HG02852 (cell line): ENCODE results near the gene VPS72.
A peak's percentile ranks its signal among the peaks of the same experiment; 100 is the strongest.

ENCODE experiments used
- ATAC-seq: cut with Tn5 transposase; IDR thresholded peaks from one replicate; pipeline ENCODE4 v1.9.1; 2021; ENCODE audit warnings: mild to moderate bottlenecking, moderate library complexity; ENCODE audit not compliant: unreplicated experiment

The VPS72 gene

DNA sequence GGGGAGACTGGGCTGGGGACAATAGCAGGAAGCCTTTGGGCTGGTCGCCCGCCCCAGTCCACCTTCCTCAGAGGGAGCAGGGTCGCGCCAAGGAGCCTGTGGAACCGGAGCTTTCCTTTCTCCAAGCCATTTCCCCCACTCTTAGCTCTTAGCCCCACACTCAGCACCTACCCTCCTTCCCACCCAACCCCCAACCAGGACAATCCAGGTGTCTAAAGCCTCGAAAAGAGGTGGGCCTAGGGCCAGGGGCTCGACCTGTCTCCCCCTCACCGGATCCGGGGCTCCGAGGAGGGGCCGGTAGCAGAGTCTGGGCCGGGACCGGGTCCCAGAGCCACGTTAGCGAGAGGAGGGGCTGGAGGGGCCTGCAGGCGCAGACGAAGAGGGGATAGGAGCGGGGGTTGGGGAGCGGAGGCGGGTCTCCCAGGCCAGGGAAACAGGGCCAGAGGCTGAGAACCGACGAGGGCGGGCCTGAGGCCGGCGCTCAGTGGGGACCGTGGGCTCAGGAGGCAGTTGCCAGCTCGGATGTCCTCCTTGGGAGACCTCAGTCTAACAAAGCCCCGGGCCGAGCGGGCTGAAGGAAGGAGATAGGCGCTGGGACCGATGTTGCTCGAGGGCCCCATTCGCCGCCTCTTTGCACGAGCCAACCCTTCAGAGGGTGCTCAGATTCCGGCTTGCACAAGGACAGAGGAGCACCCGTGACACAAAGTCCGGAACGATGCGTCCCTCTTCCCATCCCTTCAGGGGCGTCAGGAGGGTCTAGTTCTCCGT is 44.5 kb downstream of the VPS72 start:
- ATAC-seq: no peak

GRCh38 chr1:151144474-151145303 is 45.3 kb downstream of the VPS72 start:
- ATAC-seq: no peak

- no peak for ATAC-seq
These were observed 46.0 kb downstream of the VPS72 start for GRCh38 chr1:151143986-151144385.

- ATAC-seq: no peak
These were observed 47.0 kb downstream of the VPS72 start for GRCh38 chr1:151143057-151143435.

GRCh38 chr1:151142411-151143056 is 47.5 kb downstream of the VPS72 start:
- ATAC-seq: no peak

- ATAC-seq: no peak
These were observed 52.2 kb downstream of the VPS72 start for GRCh38 chr1:151137789-151138188.

GRCh38 chr1:151135433-151136385 is 54.3 kb downstream of the VPS72 start:
- ATAC-seq: no peak

DNA sequence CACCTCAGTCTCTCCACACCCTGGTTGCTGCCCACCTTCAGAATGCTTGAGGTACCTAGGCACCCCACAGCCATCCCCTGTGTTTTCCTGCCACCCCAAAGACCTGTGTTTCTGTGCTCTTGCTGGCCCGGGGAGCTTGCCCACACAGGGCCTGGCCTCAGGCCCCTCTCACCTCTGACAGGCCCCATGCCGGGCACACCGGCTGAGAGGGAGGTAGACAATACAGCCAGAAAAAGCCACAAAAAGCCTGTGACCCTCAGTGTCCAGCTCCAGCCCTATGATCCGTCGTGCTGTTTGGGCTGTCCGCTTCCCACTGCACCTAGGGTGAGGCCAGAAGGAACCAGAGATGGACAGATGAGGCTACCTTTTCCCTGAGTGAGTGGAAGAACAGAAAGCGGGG is 55.0 kb downstream of the VPS72 start:
- ATAC-seq: no peak

GRCh38 chr1:151134396-151134795 is 55.6 kb downstream of the VPS72 start:
- no peak for ATAC-seq

GRCh38 chr1:151133018-151133806 is 56.8 kb downstream of the VPS72 start:
- no peak for ATAC-seq

DNA sequence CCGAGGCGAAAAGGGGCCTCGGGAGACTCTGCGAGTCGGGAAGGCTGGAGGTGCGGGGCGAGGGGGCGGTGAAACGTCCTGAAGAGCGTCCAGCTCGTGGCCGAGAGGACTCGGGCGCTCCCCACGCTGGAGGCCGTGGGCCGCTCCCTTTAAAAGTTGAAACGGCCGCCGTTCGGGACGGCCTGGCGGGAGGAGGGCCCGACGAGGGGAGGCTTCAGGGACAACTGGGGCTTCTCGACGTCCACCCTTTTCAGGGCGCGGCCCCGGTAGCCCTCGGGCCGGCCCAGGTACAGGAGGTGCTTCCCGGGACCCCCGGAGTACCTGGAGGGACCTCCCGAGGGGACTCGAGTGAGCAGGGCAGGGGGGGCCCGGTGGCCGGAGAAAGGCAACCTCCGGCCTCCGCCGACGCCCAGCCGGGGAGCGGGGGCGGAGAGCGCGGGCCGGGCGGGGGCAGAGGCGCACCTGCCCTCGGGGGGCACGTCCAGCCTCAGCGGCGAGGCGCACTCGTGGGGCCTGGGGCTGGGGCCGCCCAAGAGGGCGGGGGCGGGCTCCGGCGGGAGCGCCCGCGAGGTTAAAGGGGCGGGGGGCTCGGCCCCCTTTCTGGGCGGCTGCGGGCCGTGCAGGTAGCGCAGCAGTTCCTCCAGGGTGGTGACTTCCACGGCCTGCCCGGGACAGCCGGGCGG is 57.5 kb downstream of the VPS72 start:
- no peak for ATAC-seq

DNA sequence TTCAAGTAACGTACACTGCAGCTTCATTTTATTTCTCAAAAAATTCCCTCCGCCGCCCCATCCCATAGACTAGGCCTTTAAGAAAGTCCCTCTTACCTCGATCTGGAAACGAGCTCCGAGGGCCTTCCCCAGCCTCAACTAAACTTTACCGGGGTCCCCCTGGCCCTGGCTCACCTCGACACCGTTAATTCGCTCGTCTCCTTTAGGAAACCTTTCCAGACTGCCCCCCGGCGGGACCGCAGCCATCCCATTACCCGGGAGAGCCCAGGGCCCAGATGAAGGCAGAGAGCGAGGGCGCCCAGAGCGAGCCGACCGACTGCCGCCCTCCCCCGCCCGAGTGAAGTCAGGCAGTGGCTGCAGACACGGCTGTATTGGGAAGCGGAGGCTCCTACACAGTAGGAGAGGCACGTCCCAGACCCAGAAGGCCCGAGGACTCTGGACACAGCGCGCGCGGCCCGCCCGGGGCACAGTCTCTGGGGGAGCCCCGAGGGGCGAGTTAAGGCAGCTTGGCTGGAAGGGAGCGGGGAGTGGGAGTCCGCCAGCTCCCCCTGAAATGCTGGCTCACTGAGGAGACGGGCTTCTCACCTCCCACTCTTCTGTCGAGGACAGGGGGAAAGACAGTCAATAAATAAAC is 58.2 kb downstream of the VPS72 start:
- ATAC-seq: no peak

DNA sequence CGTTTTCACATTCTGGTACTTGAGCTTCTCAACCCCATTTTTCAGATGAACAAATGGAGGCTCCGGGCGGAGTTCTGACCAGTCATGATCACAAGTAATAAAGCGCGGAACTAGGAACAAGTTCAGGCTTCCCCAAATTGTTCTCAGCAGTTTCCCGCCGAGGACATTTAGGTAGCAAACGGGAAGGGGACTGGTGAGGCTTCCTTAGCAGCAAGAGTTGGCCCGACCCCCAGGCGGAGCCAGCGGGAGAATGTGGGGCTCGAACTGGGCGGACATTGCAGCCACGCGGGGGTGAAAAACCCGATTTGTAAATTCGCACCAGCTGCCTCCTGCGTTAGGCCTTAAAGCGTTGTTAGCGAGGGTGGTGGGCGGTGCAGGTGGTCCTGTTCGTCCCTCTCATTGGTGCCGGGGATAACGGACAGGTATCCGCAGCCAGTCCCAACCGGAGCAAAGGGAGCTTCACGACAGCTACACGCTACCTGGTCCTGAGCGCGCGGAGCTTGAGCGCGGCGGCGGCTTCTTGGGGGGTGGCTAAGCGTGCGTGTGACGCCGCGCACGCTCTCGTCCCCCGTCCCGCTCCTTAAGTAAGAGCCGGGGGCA is 58.9 kb downstream of the VPS72 start:
- peak; percentile 89 for ATAC-seq

DNA sequence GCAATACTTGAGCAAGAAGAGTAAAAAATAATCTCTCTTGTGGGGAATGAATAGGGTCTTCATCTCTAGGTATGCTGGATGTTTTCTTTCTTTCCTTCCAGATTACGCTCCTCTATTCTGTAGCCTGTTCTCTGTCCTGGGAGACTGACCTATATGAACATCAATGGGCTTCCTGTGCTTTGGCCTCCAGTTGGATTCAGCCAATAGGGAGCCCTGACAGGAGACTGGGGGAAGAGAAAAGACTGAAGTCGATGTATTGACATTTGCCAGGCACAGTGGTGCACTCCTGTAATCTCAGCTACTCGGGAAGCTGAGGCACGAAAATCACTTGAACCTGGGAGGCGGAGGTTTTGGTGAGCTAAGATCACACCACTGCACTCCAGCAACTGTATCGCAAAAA is 61.2 kb downstream of the VPS72 start:
- ATAC-seq: no peak
